ENCODE results near the gene ZNF474. TPM values are rescaled to one million over a fixed set of nuclear protein-coding genes. Genes with fewer than 3 reads are reported as not detected.
A peak's percentile ranks its signal among the peaks of the same experiment; 100 is the strongest.

The ZNF474 gene
- total and polyA plus RNA-seq, 2 of the 8 experiments (the other 6 are each of a cell fraction or from before 2014, with no cell fraction given) = not detected

- Histone ChIP-seq H3K23ac (ENCODE audit: insufficient read length) (no peak overlapping the region), H3K36me3 (ENCODE audit: control insufficient read depth in 2 of 4, insufficient read depth in 4 of 4, low read length in 3 of 4) (no peaks in the 10 kb centered on the region), H2BK120ac (replicated peaks; ENCODE audit: low read depth, low read length) (no peak overlapping the region), H2BK12ac (ENCODE audit: low read depth, low read length) (no peak overlapping the region), H3K14ac (ENCODE audit: insufficient read length) (no peak overlapping the region), H4K20me1 (replicated peaks in 1 of 2; ENCODE audit: control insufficient read depth in 1 of 2, insufficient read depth in 2 of 2, low read length in 2 of 2) (no peaks in the 10 kb centered on the region), H4K91ac (replicated peaks; ENCODE audit: insufficient read length, low read length) (no peak overlapping the region), H2AFZ (ENCODE audit: low read length) (no peak overlapping the region), H3K4me1 (replicated peaks in 1 of 4; ENCODE audit: control insufficient read depth in 3 of 4, insufficient read depth in 4 of 4, low read length in 3 of 4) (peaks cover 2 to 14% (median 8%) of the 10 kb centered on the region in 4 experiments; a peak in 6 of 7 replicates), H2BK15ac (ENCODE audit: low read length) (no peak overlapping the region), H3K79me2 (ENCODE audit: control insufficient read depth in 1 of 2, insufficient read depth in 2 of 2, low read length in 2 of 2) (no peaks in the 10 kb centered on the region), H3K27ac (ENCODE audit: low read depth, low read length) (no peak overlapping the region), H3K4ac (replicated peaks; ENCODE audit: insufficient read length, low read depth, low read length) (no peak overlapping the region), H4K8ac (ENCODE audit: extremely low read depth, insufficient read depth, low read length) (no peak overlapping the region), H3K9me3 (ENCODE audit: insufficient read depth in 2 of 2, low read depth in 1 of 2, low read length in 1 of 2) (no peaks in the 10 kb centered on the region), H4K5ac (ENCODE audit: insufficient read length, low read depth, low read length) (no peak overlapping the region), H3K18ac (ENCODE audit: extremely low read depth, low read length) (no peak overlapping the region), H2BK20ac (ENCODE audit: low read length) (no peak overlapping the region), H3K27me3 (replicated peaks in 1 of 4; ENCODE audit: control insufficient read depth in 3 of 4, extremely low read depth in 1 of 4, insufficient read depth in 3 of 4, low read length in 3 of 4) (no peaks in the 10 kb centered on the region), H3K4me3 (ENCODE audit: extremely low read depth in 1 of 4, insufficient read depth in 2 of 4, low read depth in 3 of 4, low read length in 4 of 4) (peak overlapping the region in 1 of 4 experiments; percentile 12; a peak in 1 of 8 replicates), H3K79me1 (ENCODE audit: low read depth, low read length) (no peaks in the 10 kb centered on the region), H2AK5ac (ENCODE audit: low read depth, low read length) (no peak overlapping the region), H3K56ac (replicated peaks; ENCODE audit: insufficient read length, low read depth, low read length) (no peak overlapping the region), H3K9ac (replicated peaks in 1 of 4; ENCODE audit: extremely low read depth in 1 of 4, low read depth in 3 of 4, low read length in 3 of 4) (no peak overlapping the region), H3K23me2 (ENCODE audit: low read depth, low read length) (no peaks in the 10 kb centered on the region), H3K4me2 (ENCODE audit: insufficient read depth in 1 of 2, low read depth in 2 of 2, low read length in 2 of 2) (no peak overlapping the region), H2BK5ac (ENCODE audit: low read depth, low read length) (no peak overlapping the region)
- POLR2A ChIA-PET (ENCODE audit: partially characterized antibody) = interaction anchor here (0.8 kb wide), 1 partner anchor 10 kb away, joined by 3 read pairs; no protein-coding TSS in a partner anchor
- WGBS, 2 experiments (ENCODE audit: extremely low coverage in 1 of 2, insufficient coverage in 1 of 2, insufficient read length in 1 of 2, insufficient replicate concordance in 2 of 2, low coverage in 1 of 2, low lambda C conversion rate in 2 of 2, missing lambda C conversion rate in 1 of 2) = 44% methylated on average over 2 of the region's 2 CpGs; no CpG with 5 or more reads in 1 of the 2 experiments
- TF ChIP-seq MAX (IDR thresholded peaks at IDR 0.05) (no peak), POLR2A (IDR thresholded peaks at IDR 0.05; ENCODE audit: control extremely low read depth in 1 of 2, low read depth in 2 of 2, low read length in 2 of 2) (no peak), RXRA (IDR thresholded peaks at IDR 0.05; ENCODE audit: insufficient read depth, low read depth, low read length) (no peak), ATF2 (IDR thresholded peaks at IDR 0.05; ENCODE audit: low read length) (no peak), KDM5A (IDR thresholded peaks at IDR 0.05; ENCODE audit: low read length) (no peak), EZH2 (IDR thresholded peaks at IDR 0.05; ENCODE audit: low read depth, low read length, severe bottlenecking) (no peak), CBX5 (IDR thresholded peaks at IDR 0.05; ENCODE audit: low read depth, low read length) (no peak), CBX8 (IDR thresholded peaks at IDR 0.05; ENCODE audit: borderline replicate concordance, low read depth, low read length) (no peak), SP4 (IDR thresholded peaks at IDR 0.05; ENCODE audit: low read length) (no peak), GTF2F1 (IDR thresholded peaks at IDR 0.05; ENCODE audit: borderline replicate concordance, low read depth, low read length) (no peak), YY1 (IDR thresholded peaks at IDR 0.05; ENCODE audit: low read depth, low read length) (no peak), TBP (IDR thresholded peaks at IDR 0.05; ENCODE audit: low read depth, low read length) (no peak), SIX5 (IDR thresholded peaks at IDR 0.05; ENCODE audit: low read depth, low read length) (no peak)
- DNase-seq (ENCODE audit: low read depth in 1 of 2, low spot score in 2 of 2) (no peak), FAIRE-seq (peak; percentile 57)
- CTCF ChIA-PET (ENCODE audit: partially characterized antibody) = interaction anchor here (0.7 to 1.2 kb wide), 2 partner anchors 28 to 247 kb away, joined by 3 to 5 read pairs; no protein-coding TSS in a partner anchor
Measured at GRCh38 chr5:122120493-122120892, 8.9 kb upstream of the ZNF474 start.

All from H1 (cell line).